GM18505 (cell line): ENCODE measurements around the gene IFNGR2.
"Not testable (repeated sequence)": the region's sequence is repeated elsewhere in the genome, so short reads cannot be mapped to it uniquely, and the experiment has no call there.

ENCODE experiments used
- ATAC-seq: cut with Tn5 transposase; IDR thresholded peaks from one replicate; pipeline ENCODE4 v1.9.1; 2021; ENCODE audit not compliant: unreplicated experiment
- POLR2A ChIP-seq: IDR thresholded peaks from 4 replicates; pipeline ENCODE4 v1.6.1; 2011; ENCODE audit warnings: borderline replicate concordance; ENCODE audit not compliant: insufficient read depth, insufficient read length; ENCODE audit errors: extremely low read depth

Gene IFNGR2

GRCh38 chr21:33401630-33401992 lies 1.6 kb upstream of the IFNGR2 start:
- TF ChIP-seq POLR2A, result no peak
- ATAC-seq, result no peak

- peak; percentile 31 for ATAC-seq
- TF ChIP-seq POLR2A, result no peak
Observed at GRCh38 chr21:33402001-33402979, 923 bp upstream of the IFNGR2 start.

GRCh38 chr21:33403786-33404585 lies 773 bp downstream of the IFNGR2 start:
- TF ChIP-seq POLR2A, result peak; percentile 53
- ATAC-seq, result peak; percentile 23

- ATAC-seq, result no peak
- TF ChIP-seq POLR2A, result no peak
Observed at GRCh38 chr21:33406493-33406892, 3.3 kb downstream of the IFNGR2 start.

GRCh38 chr21:33411949-33412430 lies 8.8 kb downstream of the IFNGR2 start:
- ATAC-seq, result no peak
- TF ChIP-seq POLR2A, result no peak

GRCh38 chr21:33412439-33412831 lies 9.2 kb downstream of the IFNGR2 start:
- not testable (repeated sequence) for ATAC-seq

- no peak for ATAC-seq
- no peak for TF ChIP-seq POLR2A
Observed at GRCh38 chr21:33412832-33413519, 9.8 kb downstream of the IFNGR2 start.

- no peak for TF ChIP-seq POLR2A
Observed at GRCh38 chr21:33414068-33414467, 10.9 kb downstream of the IFNGR2 start.

GRCh38 chr21:33414926-33415325 lies 11.7 kb downstream of the IFNGR2 start:
- TF ChIP-seq POLR2A, result no peak

More at GRCh38 chr21:33414068-33414467, 10.9 kb downstream of the IFNGR2 start:
- ATAC-seq, result no peak

GRCh38 chr21:33418691-33419090 lies 15.5 kb downstream of the IFNGR2 start:
- no peak for ATAC-seq
- TF ChIP-seq POLR2A, result no peak

More at GRCh38 chr21:33414926-33415325, 11.7 kb downstream of the IFNGR2 start:
- no peak for ATAC-seq

- no peak for ATAC-seq
- no peak for TF ChIP-seq POLR2A
Observed at GRCh38 chr21:33419538-33420123, 16.4 kb downstream of the IFNGR2 start.

- TF ChIP-seq POLR2A, result no peak
- no peak for ATAC-seq
Observed at GRCh38 chr21:33421713-33422393, 18.6 kb downstream of the IFNGR2 start.

GRCh38 chr21:33424214-33424613 lies 21.0 kb downstream of the IFNGR2 start:
- ATAC-seq, result no peak
- TF ChIP-seq POLR2A, result no peak

- no peak for ATAC-seq
- TF ChIP-seq POLR2A, result no peak
Observed at GRCh38 chr21:33425825-33426224, 22.6 kb downstream of the IFNGR2 start.
